HepG2 (cell line): Measurements from ENCODE around the gene UPF3A. TPM values are rescaled to one million over a fixed set of nuclear protein-coding genes. Genes with fewer than 3 reads are reported as not detected.

ENCODE experiments used
- DZIP1 ChIP-seq: sonication (generic); formaldehyde crosslinking; IDR thresholded peaks from 2 replicates; pipeline ENCODE4 v1.5.0; 2020; ENCODE audit warnings: mild to moderate bottlenecking, missing genetic modification reagents
- GATAD1 ChIP-seq: IDR thresholded peaks from 2 replicates; pipeline ENCODE4 v1.6.1; 2016; ENCODE audit warnings: missing genetic modification reagents, missing compliant biosample characterization
- HCFC1 ChIP-seq: fragments of 150-350 bp; IDR thresholded peaks from 2 replicates; pipeline ENCODE4 v1.6.1; 2014; ENCODE audit warnings: low read depth, low read length
- KDM5B ChIP-seq: sonication (generic); formaldehyde crosslinking; IDR thresholded peaks from 2 replicates; pipeline ENCODE4 v1.4.0; 2020; ENCODE audit warnings: missing genetic modification reagents, mild to moderate bottlenecking, borderline replicate concordance
- MAFF ChIP-seq: IDR thresholded peaks from 2 replicates; pipeline ENCODE4 v1.6.1; 2011; ENCODE audit warnings: low read depth, low read length, improper control_type of control experiment
- SATB2 ChIP-seq: sonication (generic); formaldehyde crosslinking; IDR thresholded peaks from 2 replicates; pipeline ENCODE4 v1.5.0; 2020; ENCODE audit warnings: missing genetic modification reagents
- TAF1 ChIP-seq: sonication (generic); formaldehyde crosslinking; IDR thresholded peaks from 2 replicates; pipeline ENCODE4 v1.4.0; 2020; ENCODE audit warnings: missing genetic modification reagents
- ZFP82 ChIP-seq: sonication (generic); formaldehyde crosslinking; IDR thresholded peaks from 2 replicates; pipeline ENCODE4 v1.5.1; 2020; ENCODE audit warnings: mild to moderate bottlenecking, missing genetic modification reagents, borderline replicate concordance
- ZFY ChIP-seq: sonication (generic); formaldehyde crosslinking; IDR thresholded peaks from 2 replicates; pipeline ENCODE4 v1.4.0; 2020; ENCODE audit warnings: missing genetic modification reagents
- ZFYVE20 ChIP-seq: sonication (generic); formaldehyde crosslinking; IDR thresholded peaks from 2 replicates; pipeline ENCODE4 v1.8.0; 2023; ENCODE audit warnings: low read depth, mild to moderate bottlenecking, moderate library complexity, missing genetic modification reagents, borderline replicate concordance
- ZNF350 ChIP-seq: sonication (generic); formaldehyde crosslinking; IDR thresholded peaks from 2 replicates; pipeline ENCODE4 v1.4.0; 2020; ENCODE audit warnings: mild to moderate bottlenecking, low read depth, missing genetic modification reagents, borderline replicate concordance
- ZNF501 ChIP-seq: sonication (generic); formaldehyde crosslinking; IDR thresholded peaks from 2 replicates; pipeline ENCODE4 v1.5.1; 2020; ENCODE audit warnings: mild to moderate bottlenecking, moderate library complexity, missing genetic modification reagents
- ZNF562 ChIP-seq: sonication (generic); formaldehyde crosslinking; IDR thresholded peaks from 2 replicates; pipeline ENCODE4 v1.8.0; 2022; ENCODE audit warnings: missing genetic modification reagents, borderline replicate concordance
- ZNF878 ChIP-seq: sonication (generic); formaldehyde crosslinking; IDR thresholded peaks from 2 replicates; pipeline ENCODE4 v1.8.1; 2023; ENCODE audit warnings: mild to moderate bottlenecking, missing genetic modification reagents, moderate library complexity
- polyA plus RNA-seq, 8 experiments: library from polyadenylated mRNA; depleted of rRNA in 3 of 8; stranded (reverse) in 7 of 8; unstranded in 1 of 8; fragments of >200 nt; fragmentation: Illumina TruSeq in 4 of 8; extraction: Trizol in 4 of 8; gene quantifications; 2 replicates each; pipeline versions ENCODE4 v1.2.1 to v1.2.3, GENCODE V29; 2011 to 2016; ENCODE audit warnings: low read depth in 4 of 8, missing spikeins in 1 of 8, mixed read lengths in 1 of 8; ENCODE audit not compliant: insufficient read depth in 1 of 8
- total RNA-seq, 5 experiments: library from RNA; depleted of rRNA; stranded (reverse); fragments of >200 nt; fragmentation: Illumina TruSeq; extraction: Trizol; gene quantifications; 2 replicates each; pipeline ENCODE4 v1.2.3, GENCODE V29; 2016; ENCODE audit warnings: low read depth in 1 of 5
- TF ChIP-seq, protein P1 (sequence below): IDR thresholded peaks from 2 replicates; pipeline ENCODE4 v1.6.1; 2016; ENCODE audit warnings: mild to moderate bottlenecking, missing biosample characterization, missing genetic modification reagents
- TF ChIP-seq, protein P2 (sequence below): sonication (generic); formaldehyde crosslinking; IDR thresholded peaks from 2 replicates; pipeline ENCODE4 v1.4.0; 2020; ENCODE audit warnings: missing genetic modification reagents, borderline replicate concordance
- TF ChIP-seq, protein P3 (sequence below): sonication (generic); formaldehyde crosslinking; IDR thresholded peaks from 2 replicates; pipeline ENCODE4 v1.4.0; 2020; ENCODE audit warnings: missing genetic modification reagents
- TF ChIP-seq, protein P4 (sequence below), 2 experiments: sonication (generic) in 1 of 2; formaldehyde crosslinking in 1 of 2; IDR thresholded peaks; 2 replicates each; pipeline versions ENCODE4 v1.4.0 to v1.6.1; 2018 to 2020; ENCODE audit warnings: missing genetic modification reagents in 2 of 2, borderline replicate concordance in 1 of 2, low read depth in 1 of 2, mild to moderate bottlenecking in 1 of 2, missing biosample characterization in 1 of 2

UPF3A gene
- total and polyA plus RNA-seq, 2 of the 13 experiments (the other 11 are each of a cell fraction or from before 2014, with no cell fraction given), result 60.2 to 63.8 TPM

- TF ChIP-seq DZIP1 (CRISPR knock-in tag), result peak; percentile 64
- TF ChIP-seq, protein P1, sequence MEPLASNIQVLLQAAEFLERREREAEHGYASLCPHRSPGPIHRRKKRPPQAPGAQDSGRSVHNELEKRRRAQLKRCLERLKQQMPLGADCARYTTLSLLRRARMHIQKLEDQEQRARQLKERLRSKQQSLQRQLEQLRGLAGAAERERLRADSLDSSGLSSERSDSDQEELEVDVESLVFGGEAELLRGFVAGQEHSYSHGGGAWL (CRISPR knock-in tag), result peak; percentile 71
- TF ChIP-seq ZNF878 (CRISPR knock-in tag), result peak; percentile 86
- TF ChIP-seq, protein P2, sequence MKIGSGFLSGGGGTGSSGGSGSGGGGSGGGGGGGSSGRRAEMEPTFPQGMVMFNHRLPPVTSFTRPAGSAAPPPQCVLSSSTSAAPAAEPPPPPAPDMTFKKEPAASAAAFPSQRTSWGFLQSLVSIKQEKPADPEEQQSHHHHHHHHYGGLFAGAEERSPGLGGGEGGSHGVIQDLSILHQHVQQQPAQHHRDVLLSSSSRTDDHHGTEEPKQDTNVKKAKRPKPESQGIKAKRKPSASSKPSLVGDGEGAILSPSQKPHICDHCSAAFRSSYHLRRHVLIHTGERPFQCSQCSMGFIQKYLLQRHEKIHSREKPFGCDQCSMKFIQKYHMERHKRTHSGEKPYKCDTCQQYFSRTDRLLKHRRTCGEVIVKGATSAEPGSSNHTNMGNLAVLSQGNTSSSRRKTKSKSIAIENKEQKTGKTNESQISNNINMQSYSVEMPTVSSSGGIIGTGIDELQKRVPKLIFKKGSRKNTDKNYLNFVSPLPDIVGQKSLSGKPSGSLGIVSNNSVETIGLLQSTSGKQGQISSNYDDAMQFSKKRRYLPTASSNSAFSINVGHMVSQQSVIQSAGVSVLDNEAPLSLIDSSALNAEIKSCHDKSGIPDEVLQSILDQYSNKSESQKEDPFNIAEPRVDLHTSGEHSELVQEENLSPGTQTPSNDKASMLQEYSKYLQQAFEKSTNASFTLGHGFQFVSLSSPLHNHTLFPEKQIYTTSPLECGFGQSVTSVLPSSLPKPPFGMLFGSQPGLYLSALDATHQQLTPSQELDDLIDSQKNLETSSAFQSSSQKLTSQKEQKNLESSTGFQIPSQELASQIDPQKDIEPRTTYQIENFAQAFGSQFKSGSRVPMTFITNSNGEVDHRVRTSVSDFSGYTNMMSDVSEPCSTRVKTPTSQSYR, result peak; percentile 63; the same call in 1 of the 2 replicates
- peak; percentile 59 for TF ChIP-seq HCFC1
- TF ChIP-seq, protein P3, sequence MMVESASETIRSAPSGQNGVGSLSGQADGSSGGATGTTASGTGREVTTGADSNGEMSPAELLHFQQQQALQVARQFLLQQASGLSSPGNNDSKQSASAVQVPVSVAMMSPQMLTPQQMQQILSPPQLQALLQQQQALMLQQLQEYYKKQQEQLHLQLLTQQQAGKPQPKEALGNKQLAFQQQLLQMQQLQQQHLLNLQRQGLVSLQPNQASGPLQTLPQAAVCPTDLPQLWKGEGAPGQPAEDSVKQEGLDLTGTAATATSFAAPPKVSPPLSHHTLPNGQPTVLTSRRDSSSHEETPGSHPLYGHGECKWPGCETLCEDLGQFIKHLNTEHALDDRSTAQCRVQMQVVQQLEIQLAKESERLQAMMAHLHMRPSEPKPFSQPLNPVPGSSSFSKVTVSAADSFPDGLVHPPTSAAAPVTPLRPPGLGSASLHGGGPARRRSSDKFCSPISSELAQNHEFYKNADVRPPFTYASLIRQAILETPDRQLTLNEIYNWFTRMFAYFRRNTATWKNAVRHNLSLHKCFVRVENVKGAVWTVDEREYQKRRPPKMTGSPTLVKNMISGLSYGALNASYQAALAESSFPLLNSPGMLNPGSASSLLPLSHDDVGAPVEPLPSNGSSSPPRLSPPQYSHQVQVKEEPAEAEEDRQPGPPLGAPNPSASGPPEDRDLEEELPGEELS (CRISPR knock-in tag), result peak; percentile 38; the same call in 1 of the 2 replicates
- peak; percentile 77 for TF ChIP-seq TAF1 (CRISPR knock-in tag)
- TF ChIP-seq ZFP82 (CRISPR knock-in tag), result 0 out of 2 replicates have a peak, but pooled peaks have one; percentile 67
- TF ChIP-seq MAFF, result no peak
- TF ChIP-seq, protein P4, sequence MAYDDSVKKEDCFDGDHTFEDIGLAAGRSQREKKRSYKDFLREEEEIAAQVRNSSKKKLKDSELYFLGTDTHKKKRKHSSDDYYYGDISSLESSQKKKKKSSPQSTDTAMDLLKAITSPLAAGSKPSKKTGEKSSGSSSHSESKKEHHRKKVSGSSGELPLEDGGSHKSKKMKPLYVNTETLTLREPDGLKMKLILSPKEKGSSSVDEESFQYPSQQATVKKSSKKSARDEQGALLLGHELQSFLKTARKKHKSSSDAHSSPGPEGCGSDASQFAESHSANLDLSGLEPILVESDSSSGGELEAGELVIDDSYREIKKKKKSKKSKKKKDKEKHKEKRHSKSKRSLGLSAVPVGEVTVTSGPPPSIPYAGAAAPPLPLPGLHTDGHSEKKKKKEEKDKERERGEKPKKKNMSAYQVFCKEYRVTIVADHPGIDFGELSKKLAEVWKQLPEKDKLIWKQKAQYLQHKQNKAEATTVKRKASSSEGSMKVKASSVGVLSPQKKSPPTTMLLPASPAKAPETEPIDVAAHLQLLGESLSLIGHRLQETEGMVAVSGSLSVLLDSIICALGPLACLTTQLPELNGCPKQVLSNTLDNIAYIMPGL (CRISPR knock-in tag; IDR thresholded peaks at IDR 0.05; ENCODE audit: borderline replicate concordance in 1 of 2, low read depth in 1 of 2), result peak in 1 of 2 experiments; percentile 82; a peak in 1 of 4 replicates
- peak; percentile 94 for TF ChIP-seq KDM5B (CRISPR knock-in tag)
- TF ChIP-seq ZNF501 (CRISPR knock-in tag), result peak; percentile 82
- peak; percentile 41; the same call in 1 of the 2 replicates for TF ChIP-seq ZNF350 (CRISPR knock-in tag)
- TF ChIP-seq GATAD1 (CRISPR knock-in tag), result peak; percentile 89
- peak; percentile 84; the same call in 1 of the 2 replicates for TF ChIP-seq ZFYVE20 (CRISPR knock-in tag)
- peak; percentile 82 for TF ChIP-seq SATB2 (CRISPR knock-in tag)
- TF ChIP-seq ZNF562 (CRISPR knock-in tag), result 0 out of 2 replicates have a peak, but pooled peaks have one; percentile 44
- peak; percentile 100 for TF ChIP-seq ZFY (CRISPR knock-in tag)
These were observed 46.6 kb upstream of the UPF3A start, which contains the start of gene CDC16 (continued) for GRCh38 chr13:114234645-114235421.
